Measurements from ENCODE around the gene MGMT. TPM values are rescaled to one million over a fixed set of nuclear protein-coding genes. Genes with fewer than 3 reads are reported as not detected.

The MGMT gene
- total and polyA plus RNA-seq, 2 of the 4 experiments (the other 2 are of a cell fraction): 11.5 to 17.8 TPM

DNA sequence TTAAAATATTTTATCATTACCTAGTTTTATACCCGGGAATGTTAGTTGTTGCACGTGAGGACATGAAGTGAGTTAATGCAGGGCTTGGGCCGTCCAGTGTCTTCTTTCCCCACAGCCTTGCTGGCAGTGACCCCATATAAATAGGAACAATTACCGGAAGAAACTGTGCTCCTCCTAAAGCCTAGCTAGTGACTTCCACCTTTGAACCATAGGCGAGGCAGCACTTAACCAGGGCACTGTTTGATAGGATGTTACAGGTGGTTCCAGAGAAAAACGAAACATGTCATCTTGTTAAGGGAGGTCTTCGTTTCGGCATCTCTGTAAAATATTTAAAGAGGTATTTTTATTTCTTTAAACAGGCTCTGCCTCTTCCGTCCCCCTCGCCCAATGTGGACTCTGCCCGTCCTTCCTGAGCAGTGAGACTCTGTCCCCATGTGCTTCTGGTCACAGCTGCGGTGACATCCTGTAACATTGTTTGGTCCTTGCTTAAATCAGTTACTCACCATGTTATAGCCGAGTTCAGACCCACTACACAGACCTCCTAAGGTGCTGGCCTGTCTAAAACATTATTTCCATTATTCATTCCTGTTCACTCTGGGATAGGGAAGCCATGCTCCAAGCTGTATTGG is 145.6 kb downstream of the MGMT start:
- no TSS peak for BruUV-seq (replicated peaks)
- Histone ChIP-seq H3K27ac (ENCODE audit: insufficient read depth, low read length) (no peak overlapping the region), H3K4me3 (ENCODE audit: insufficient read depth, low read depth, low read length) (no peak overlapping the region), H2AK9ac (replicated peaks; ENCODE audit: low read depth, low read length, poor library complexity) (no peak overlapping the region), H3K9me1 (ENCODE audit: insufficient read depth, low read length) (no peaks in the 10 kb centered on the region), H3K56ac (ENCODE audit: extremely low read depth, insufficient read depth, low read length) (no peak overlapping the region), H3K79me1 (ENCODE audit: low read depth in 1 of 2, low read length in 2 of 2) (no peaks in the 10 kb centered on the region), H2BK15ac (ENCODE audit: low read depth, low read length) (no peak overlapping the region), H3K36me3 (ENCODE audit: control insufficient read depth, insufficient read depth, low read length) (no peaks in the 10 kb centered on the region), H4K91ac (ENCODE audit: insufficient read depth, low read depth, low read length) (no peak overlapping the region), H3K4me2 (ENCODE audit: low read depth, low read length) (no peak overlapping the region), H3K23ac (ENCODE audit: low read depth, low read length) (no peak overlapping the region), H3K18ac (ENCODE audit: low read depth, low read length) (no peak overlapping the region), H2AK5ac (ENCODE audit: low read depth, low read length) (no peak overlapping the region), H3K4ac (ENCODE audit: low read depth, low read length) (no peak overlapping the region), H2AFZ (replicated peaks; ENCODE audit: low read length, poor library complexity) (no peak overlapping the region), H2BK120ac (ENCODE audit: low read depth, low read length) (no peak overlapping the region), H2BK5ac (ENCODE audit: low read depth, low read length, poor library complexity, severe bottlenecking) (no peak overlapping the region), H3K9ac (ENCODE audit: low read depth, low read length) (no peak overlapping the region), H4K8ac (ENCODE audit: low read depth in 2 of 2, low read length in 2 of 2) (no peak overlapping the region), H3K9me3 (ENCODE audit: control insufficient read depth, insufficient read depth, low read length) (0 out of 2 replicates have a peak, but pooled peaks cover 3% of the 10 kb centered on the region), H3K4me1 (ENCODE audit: control insufficient read depth, insufficient read depth, low read length) (no peaks in the 10 kb centered on the region), H4K20me1 (ENCODE audit: insufficient read depth, low read length) (no peaks in the 10 kb centered on the region), H3K14ac (replicated peaks; ENCODE audit: low read depth, low read length) (no peak overlapping the region), H3K27me3 (ENCODE audit: control insufficient read depth, insufficient read depth, low read length) (no peaks in the 10 kb centered on the region), H4K5ac (ENCODE audit: low read depth, low read length) (no peak overlapping the region), H2BK20ac (ENCODE audit: low read depth, low read length) (no peak overlapping the region)
- DNase-seq: no peak
- CTCF ChIA-PET: no interaction called here
- intact Hi-C loops (cut with micrococcal nuclease) (no loop called here), in situ Hi-C loops (cut with MboI; ENCODE audit: low sequenced_read_pairs) (no loop called here), dilution Hi-C loops (cut with HindIII; ENCODE audit: low sequenced_read_pairs, unreplicated experiment) (no loop called here)
- no CpG with 5 or more reads among the region's 13 CpGs for WGBS, 2 experiments (ENCODE audit: extremely low coverage in 2 of 2, insufficient read length in 1 of 2)
- ATAC-seq (ENCODE audit: low read depth): no peak
- POLR2A ChIA-PET (ENCODE audit: unreplicated experiment): no interaction called here
- TF ChIP-seq BHLHE40 (IDR thresholded peaks at IDR 0.05; ENCODE audit: low read depth, low read length): no peak
- no peak for TF ChIP-seq NFE2L2 (IDR thresholded peaks at IDR 0.05; ENCODE audit: low read depth, low read length)
- TF ChIP-seq CTCF (conservative IDR thresholded peaks at IDR 0.05; ENCODE audit: low read depth, low read length): no peak
- TF ChIP-seq POLR2A (IDR thresholded peaks at IDR 0.05; ENCODE audit: low read depth, low read length): no peak
- no peak for TF ChIP-seq RCOR1 (IDR thresholded peaks at IDR 0.05; ENCODE audit: insufficient replicate concordance, low read length)
- no peak for TF ChIP-seq FOS (IDR thresholded peaks at IDR 0.05; ENCODE audit: low read depth, low read length)
- TF ChIP-seq, protein P1, sequence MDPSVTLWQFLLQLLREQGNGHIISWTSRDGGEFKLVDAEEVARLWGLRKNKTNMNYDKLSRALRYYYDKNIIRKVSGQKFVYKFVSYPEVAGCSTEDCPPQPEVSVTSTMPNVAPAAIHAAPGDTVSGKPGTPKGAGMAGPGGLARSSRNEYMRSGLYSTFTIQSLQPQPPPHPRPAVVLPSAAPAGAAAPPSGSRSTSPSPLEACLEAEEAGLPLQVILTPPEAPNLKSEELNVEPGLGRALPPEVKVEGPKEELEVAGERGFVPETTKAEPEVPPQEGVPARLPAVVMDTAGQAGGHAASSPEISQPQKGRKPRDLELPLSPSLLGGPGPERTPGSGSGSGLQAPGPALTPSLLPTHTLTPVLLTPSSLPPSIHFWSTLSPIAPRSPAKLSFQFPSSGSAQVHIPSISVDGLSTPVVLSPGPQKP (IDR thresholded peaks at IDR 0.05; ENCODE audit: borderline replicate concordance, low read depth, low read length): no peak
- TF ChIP-seq RFX5 (IDR thresholded peaks at IDR 0.05; ENCODE audit: low read depth, low read length): no peak
- no peak for TF ChIP-seq CHD1 (IDR thresholded peaks at IDR 0.05; ENCODE audit: low read depth, low read length)
- no peak for TF ChIP-seq MAFK (IDR thresholded peaks at IDR 0.05; ENCODE audit: low read depth, low read length)
- no peak for TF ChIP-seq MAZ (IDR thresholded peaks at IDR 0.05; ENCODE audit: borderline replicate concordance, low read depth, low read length)
- no peak for TF ChIP-seq RAD21 (IDR thresholded peaks at IDR 0.05; ENCODE audit: low read length)
- TF ChIP-seq CEBPB (IDR thresholded peaks at IDR 0.05; ENCODE audit: low read depth, low read length): no peak

Data from IMR-90 (cell line).